ENCODE results near the gene PSMD13.

DNA sequence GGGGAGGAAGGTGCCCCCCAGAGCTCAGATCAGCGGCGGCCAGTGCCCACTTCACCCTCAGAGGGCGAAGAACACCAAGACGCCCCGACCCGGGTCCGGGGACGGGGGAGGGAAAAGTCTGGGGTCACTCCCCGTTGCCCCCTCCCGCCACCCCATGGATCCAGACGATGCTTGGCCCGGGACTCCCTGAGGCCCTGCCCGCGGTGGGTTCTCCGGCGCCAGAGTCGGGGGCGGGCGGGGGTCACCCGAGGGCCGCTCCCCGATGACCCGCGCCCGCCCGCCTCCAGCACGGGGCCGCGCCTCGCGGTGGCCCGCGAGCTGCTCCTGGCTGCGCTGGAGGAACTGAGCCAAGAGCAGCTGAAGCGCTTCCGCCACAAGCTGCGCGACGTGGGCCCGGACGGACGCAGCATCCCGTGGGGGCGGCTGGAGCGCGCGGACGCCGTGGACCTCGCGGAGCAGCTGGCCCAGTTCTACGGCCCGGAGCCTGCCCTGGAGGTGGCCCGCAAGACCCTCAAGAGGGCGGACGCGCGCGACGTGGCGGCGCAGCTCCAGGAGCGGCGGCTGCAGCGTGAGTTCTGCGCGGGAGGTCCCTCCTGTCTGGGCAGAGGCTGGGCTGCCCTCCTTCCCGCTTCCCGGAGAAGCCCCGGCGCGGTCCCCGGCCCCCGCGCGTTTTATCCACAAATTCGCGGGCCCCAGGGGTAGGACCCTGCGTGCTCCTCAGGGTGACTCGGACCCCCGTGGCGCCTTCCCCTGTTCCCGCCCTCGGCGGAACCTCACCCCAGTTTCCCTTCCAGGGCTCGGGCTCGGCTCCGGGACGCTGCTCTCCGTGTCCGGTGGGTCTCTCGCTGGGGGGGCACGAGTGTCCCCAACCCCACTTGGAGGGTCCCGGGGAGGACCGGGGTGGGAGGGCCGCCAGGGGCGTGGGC, 42.5 kb downstream of the PSMD13 start:
- TF ChIP-seq, protein P1, sequence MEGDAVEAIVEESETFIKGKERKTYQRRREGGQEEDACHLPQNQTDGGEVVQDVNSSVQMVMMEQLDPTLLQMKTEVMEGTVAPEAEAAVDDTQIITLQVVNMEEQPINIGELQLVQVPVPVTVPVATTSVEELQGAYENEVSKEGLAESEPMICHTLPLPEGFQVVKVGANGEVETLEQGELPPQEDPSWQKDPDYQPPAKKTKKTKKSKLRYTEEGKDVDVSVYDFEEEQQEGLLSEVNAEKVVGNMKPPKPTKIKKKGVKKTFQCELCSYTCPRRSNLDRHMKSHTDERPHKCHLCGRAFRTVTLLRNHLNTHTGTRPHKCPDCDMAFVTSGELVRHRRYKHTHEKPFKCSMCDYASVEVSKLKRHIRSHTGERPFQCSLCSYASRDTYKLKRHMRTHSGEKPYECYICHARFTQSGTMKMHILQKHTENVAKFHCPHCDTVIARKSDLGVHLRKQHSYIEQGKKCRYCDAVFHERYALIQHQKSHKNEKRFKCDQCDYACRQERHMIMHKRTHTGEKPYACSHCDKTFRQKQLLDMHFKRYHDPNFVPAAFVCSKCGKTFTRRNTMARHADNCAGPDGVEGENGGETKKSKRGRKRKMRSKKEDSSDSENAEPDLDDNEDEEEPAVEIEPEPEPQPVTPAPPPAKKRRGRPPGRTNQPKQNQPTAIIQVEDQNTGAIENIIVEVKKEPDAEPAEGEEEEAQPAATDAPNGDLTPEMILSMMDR (IDR thresholded peaks at IDR 0.05), result no peak
- TF ChIP-seq POLR2A (IDR thresholded peaks at IDR 0.05), result no peak

Data from vagina (tissue), 2 donors.